HG03565 (cell line): ENCODE measurements around the gene LRP1.

Experiments used
- ATAC-seq: cut with Tn5 transposase; IDR thresholded peaks from one replicate; pipeline ENCODE4 v1.9.1; 2021; ENCODE audit warnings: mild to moderate bottlenecking, moderate library complexity; ENCODE audit not compliant: unreplicated experiment

Gene LRP1

DNA sequence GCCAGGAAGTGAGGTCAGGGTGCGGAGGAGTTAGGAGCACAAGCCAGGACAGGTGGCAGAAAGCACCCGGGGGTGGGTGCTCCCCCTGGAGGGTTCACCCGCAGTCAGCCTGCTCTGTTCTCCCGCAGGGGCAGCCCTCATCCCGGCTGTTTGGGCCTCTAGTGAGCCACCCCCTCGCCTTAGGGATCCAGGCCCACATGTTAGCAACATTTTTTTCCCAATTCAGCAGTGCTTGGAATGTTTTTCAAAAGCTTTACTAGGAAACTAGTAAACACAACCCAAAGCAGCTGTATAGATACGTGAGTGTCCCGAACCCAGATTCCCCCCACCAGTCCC lies 59.8 kb downstream of the LRP1 start:
- no peak for ATAC-seq

DNA sequence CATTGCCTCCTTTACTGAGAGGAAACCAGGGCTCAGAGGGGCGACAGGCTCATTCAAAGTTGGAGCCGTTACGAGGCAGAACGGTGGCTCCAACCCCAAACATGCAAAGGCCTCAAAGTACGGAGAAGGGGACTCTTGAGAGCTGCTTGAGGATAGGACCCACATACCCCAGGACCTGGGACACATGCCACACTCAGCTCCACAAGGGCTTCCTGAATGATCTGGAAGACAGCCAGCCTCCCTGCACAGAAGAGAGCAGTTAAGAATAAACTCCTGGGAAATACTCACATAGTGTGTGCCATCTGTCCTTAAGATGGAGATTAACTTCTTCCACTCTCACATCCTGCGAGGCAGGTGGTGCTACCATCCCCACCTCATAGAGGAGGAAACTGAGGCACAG lies 61.8 kb downstream of the LRP1 start:
- no peak for ATAC-seq

- no peak for ATAC-seq
These were observed 62.5 kb downstream of the LRP1 start for GRCh38 chr12:57190821-57191220.

DNA sequence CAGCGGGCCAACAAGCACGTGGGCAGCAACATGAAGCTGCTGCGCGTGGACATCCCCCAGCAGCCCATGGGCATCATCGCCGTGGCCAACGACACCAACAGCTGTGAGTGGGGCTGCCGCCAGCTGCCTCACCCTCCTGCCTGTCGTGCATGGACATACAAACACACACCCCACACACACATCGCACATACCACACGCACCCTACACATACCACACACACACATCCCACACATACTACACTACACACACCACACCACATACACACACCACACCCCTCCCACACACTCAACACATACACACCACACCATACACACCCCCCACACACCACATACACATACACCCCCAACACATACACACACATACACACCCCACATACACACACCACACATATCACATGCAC lies 63.1 kb downstream of the LRP1 start:
- no peak for ATAC-seq

- no peak for ATAC-seq
These were observed 64.6 kb downstream of the LRP1 start for GRCh38 chr12:57192920-57193319.

DNA sequence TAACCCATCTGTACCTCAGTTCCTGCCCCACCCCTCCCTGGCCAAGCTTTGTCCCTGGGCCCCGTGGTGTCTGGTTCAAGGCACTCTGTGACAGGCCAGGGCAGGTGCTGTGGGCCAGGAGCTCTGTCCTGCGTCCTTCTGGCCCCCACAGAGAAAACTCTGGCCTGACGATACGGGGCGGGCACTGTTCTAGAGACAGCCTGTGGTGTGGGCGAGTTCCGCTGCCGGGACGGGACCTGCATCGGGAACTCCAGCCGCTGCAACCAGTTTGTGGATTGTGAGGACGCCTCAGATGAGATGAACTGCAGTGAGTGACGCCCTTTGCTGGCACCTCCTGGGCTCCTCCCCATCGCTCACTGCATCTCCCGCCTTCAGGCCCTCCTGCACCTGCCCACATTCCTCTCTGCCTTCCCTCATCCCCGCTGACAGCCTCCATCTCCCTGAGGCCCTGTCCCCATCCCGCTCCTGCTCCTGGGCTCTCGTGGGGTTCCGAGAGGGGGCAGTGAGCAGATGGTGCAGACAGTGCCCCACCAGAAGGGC lies 65.5 kb downstream of the LRP1 start:
- ATAC-seq = no peak

GRCh38 chr12:57194253-57194652 lies 66.0 kb downstream of the LRP1 start:
- ATAC-seq = no peak

- no peak for ATAC-seq
These were observed 66.9 kb downstream of the LRP1 start for GRCh38 chr12:57195186-57195585.

GRCh38 chr12:57195611-57196371 lies 67.5 kb downstream of the LRP1 start:
- ATAC-seq = no peak

- ATAC-seq = no peak
These were observed 68.2 kb downstream of the LRP1 start for GRCh38 chr12:57196439-57196838.

DNA sequence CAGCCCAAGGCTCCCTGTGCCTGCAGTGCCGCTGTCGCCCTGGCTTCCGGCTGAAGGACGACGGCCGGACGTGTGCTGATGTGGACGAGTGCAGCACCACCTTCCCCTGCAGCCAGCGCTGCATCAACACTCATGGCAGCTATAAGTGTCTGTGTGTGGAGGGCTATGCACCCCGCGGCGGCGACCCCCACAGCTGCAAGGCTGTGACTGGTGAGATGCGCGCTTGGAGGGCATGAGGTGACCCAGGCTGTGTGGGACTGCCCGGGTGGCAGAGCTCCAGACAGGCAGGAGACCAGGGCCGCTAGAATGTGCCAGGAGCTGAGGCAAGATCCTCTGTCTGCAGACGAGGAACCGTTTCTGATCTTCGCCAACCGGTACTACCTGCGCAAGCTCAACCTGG lies 68.7 kb downstream of the LRP1 start:
- ATAC-seq = no peak

DNA sequence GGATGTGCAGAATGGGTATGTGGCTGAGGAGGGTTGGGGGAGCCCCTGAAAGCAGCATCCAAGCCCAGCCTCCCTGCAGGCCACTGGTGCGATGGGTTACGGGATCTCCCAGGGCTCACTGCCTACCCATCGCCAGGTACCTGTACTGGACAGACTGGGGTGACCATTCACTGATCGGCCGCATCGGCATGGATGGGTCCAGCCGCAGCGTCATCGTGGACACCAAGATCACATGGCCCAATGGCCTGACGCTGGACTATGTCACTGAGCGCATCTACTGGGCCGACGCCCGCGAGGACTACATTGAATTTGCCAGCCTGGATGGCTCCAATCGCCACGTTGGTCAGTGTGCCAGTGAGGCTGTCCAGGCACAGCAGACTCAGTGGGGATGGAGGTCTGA lies 70.0 kb downstream of the LRP1 start:
- no peak for ATAC-seq

DNA sequence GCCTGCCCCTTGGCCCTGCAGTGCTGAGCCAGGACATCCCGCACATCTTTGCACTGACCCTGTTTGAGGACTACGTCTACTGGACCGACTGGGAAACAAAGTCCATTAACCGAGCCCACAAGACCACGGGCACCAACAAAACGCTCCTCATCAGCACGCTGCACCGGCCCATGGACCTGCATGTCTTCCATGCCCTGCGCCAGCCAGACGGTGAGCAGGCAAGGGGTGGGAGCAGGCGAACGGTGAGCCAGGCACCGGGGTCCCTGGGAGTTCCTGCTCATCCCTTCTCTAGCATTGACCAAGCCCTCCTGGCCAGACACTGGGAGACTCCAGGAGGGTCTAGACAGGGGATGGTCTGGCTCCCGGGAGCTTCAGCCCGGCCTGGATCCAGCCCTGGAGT lies 70.9 kb downstream of the LRP1 start:
- ATAC-seq = no peak

- ATAC-seq = no peak
These were observed 72.2 kb downstream of the LRP1 start for GRCh38 chr12:57200497-57200896.

GRCh38 chr12:57201219-57201618 lies 72.9 kb downstream of the LRP1 start:
- no peak for ATAC-seq

GRCh38 chr12:57201631-57202030 lies 73.3 kb downstream of the LRP1 start:
- no peak for ATAC-seq

DNA sequence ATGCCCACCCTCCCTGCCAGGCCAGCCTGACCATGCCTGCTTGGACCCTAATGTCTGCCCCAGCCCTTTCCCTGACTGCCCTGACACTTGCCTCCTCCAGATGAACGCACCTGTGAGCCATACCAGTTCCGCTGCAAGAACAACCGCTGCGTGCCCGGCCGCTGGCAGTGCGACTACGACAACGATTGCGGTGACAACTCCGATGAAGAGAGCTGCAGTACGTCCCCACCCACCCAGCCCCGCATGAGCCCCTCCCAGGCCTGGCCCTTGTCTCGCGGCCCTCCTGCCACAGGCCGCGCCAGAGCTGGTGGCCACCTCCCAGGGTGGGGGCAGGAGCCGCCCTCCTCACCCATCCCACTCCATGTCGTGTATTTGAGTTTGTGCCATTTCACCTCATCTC lies 74.0 kb downstream of the LRP1 start:
- ATAC-seq = no peak

DNA sequence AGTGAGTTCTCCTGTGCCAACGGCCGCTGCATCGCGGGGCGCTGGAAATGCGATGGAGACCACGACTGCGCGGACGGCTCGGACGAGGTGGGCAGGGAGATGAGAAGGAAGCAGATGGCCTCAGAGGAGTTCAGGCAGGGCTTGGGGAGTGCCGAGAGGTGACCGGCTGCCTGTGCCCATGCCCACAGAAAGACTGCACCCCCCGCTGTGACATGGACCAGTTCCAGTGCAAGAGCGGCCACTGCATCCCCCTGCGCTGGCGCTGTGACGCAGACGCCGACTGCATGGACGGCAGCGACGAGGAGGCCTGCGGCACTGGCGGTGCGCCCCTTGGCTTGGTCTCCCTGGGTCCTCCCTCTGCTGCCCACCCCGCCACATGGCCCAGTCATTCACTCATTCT lies 74.9 kb downstream of the LRP1 start:
- no peak for ATAC-seq

- ATAC-seq = no peak
These were observed 75.5 kb downstream of the LRP1 start for GRCh38 chr12:57203791-57204190.

DNA sequence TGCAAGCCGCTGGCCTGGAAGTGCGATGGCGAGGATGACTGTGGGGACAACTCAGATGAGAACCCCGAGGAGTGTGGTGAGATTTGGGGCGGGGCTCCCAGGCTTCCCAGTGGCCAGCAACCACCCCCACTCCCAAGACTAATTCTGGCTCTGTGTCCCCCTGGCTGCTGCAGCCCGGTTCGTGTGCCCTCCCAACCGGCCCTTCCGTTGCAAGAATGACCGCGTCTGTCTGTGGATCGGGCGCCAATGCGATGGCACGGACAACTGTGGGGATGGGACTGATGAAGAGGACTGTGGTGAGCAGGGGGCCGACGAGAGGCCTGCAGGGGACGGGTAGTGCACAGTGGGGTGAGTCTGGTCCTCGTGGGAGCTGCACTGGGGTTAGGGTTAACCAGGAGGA lies 76.2 kb downstream of the LRP1 start:
- ATAC-seq = no peak

DNA sequence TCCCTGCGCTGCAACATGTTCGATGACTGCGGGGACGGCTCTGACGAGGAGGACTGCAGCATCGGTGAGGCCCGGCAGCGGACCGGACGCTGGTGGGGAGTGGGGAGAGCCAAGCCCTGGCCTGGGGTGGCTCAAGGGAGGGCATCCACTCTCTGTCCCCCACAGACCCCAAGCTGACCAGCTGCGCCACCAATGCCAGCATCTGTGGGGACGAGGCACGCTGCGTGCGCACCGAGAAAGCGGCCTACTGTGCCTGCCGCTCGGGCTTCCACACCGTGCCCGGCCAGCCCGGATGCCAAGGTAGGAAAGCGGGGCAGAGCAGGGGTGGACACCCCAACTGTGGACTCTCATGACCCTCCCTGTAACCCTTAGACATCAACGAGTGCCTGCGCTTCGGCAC lies 76.9 kb downstream of the LRP1 start:
- ATAC-seq = no peak

- no peak for ATAC-seq
These were observed 77.6 kb downstream of the LRP1 start for GRCh38 chr12:57205931-57206330.
